Measurements from ENCODE around the gene CTXND2.
"Not testable (repeated sequence)": the region's sequence is repeated elsewhere in the genome, so short reads cannot be mapped to it uniquely, and the experiment has no call there.

Gene CTXND2

DNA sequence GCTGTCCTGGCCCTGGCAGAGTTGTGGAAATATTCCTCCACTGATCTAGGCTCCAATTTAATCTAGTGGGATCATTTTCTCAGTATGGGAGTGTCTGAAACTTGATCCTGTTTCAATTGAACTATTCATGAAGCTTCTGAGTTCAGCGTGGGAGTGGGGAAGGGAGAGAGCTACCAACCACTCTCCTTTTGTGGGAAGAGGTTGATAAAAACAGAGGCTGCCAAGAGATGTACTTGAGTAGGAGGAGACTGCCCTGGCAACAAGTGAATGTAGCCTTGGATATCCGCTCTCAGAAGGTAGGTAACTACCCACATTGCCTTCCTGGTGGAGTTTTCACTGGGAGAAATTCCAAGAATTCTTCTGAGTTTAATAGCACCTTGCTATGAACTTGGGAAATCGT lies at the start of gene CTXND2:
TSS of gene CTXND2 (plus strand) at position 119 of the 400 bp plus-strand sequence. CDS start 25,179 bp downstream, outside the sequence.
- DNase-seq: no peak

DNA sequence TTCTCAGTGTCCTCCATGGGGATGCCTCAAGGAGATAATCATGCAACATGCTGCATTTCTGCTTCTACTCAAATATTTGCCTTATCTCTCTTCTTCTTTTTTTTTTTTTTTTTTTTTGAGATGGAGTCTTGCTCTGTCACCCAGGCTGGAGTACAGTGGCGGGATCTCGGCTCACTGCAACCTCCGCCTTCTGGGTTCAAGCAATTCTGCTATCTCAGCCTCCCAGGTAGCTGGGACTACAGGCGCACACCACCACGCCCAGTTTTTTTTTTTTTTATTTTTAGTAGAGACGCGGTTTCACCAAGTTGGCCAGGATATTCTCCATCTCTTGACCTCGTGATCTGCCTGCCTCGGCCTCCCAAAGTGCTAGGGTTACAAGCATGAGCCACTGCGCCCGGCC lies 46.1 kb upstream of the CTXND2 start:
- not testable (repeated sequence) for DNase-seq

DNA sequence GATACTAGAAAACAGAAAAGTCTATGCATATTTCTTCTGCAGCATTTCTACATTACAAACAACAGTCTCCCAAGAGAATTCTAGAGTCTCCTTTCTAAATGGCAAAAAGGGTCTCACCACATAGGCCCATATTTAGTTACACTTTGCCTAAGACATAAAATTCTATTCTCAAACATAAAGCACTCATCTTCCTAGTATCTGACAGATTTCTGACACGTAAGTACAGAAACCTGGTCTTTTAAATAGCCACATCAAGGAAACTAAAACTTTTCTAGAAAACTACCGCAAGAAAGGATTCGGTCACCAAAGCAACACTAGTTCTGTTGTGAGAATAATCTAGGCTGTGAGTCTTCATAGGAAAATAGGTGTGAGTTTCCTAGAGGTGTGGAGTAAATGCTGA lies 45.3 kb upstream of the CTXND2 start:
- no peak for DNase-seq

DNA sequence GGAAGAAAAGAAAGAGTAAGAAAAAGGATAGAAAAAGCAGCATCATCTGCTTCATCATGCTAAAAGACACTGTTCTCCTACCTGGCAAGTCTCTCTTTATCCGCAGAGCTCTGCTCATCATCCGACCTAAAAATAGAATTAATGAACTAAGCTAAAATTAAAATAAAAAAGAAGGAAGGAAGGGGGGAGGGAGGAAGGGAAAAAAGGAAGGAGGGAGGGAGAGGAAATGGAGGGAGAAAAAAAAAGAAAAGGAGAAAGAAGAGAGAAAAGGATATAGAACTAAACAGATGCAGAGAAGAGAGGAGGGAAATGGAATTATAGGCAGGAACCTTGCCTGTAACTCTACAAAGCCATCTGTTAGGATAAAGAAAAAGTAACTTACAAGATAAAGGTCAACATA lies 44.6 kb upstream of the CTXND2 start:
- DNase-seq: no peak

DNA sequence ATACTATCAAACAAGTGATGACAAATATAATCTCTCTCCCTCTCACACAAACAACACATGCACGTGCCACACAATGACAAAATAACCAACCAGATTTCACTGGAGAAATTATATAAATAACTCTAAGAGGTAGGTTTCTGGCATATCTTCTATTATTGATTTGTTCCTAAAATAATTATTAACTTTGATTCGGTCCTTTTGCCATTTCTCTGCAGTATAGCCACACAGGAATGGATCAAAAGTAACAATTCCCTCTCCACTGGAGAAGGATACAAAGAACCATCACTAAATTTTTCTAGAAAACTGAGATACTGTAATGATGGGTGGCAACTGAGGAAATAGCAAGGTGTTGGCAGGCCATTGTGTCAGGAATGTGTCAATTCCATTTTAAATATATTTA lies 44.0 kb upstream of the CTXND2 start:
- no peak for DNase-seq

DNA sequence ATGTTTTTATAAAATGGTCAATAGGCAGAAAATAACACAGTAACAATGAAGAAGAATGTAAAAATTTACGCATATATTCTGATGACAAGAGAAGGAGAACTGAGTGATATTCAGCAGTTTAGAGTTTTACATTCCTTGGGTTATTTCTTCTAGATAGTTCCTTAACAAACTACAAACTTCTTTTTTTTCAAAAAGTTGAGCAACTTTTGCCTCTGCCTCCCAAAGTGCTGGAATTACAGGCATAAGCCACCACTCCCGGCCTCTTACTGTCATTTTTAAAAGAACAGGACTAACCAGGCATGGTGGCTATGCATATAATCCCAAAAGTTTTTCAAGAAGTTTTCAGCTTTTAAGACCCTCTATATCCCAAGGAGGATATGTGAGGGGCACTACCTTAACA lies 43.5 kb upstream of the CTXND2 start:
- no peak for DNase-seq

DNA sequence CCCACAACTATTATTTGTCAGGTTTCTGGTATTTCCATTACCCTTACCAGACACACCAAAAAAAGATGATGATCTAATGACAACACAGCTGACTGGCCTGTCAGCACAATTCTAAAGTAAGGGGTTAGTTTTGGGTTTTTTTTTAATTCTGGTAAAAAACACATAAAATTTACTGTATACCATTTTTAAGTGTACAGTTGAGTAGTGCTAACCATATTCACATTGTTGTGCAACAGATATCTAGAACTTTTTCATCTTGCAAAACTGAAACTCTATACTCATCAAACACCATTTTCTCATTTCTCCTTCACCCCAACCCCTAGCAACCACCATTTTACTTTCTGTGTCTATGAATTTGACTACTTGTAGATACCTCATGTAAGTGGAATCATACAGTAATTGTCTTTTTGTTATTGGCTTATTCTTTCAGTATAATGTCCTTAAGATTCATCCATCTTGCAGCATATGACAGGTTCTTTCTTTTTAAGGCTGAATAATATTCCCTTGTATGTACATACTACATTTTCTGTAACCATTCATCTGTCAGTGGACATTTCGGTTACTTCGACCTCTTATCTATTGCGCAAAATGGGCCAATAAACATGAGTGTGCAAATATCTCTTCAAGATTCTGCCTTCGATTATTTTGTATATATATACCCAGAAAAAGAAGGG lies 40.3 kb upstream of the CTXND2 start:
- DNase-seq: no peak

DNA sequence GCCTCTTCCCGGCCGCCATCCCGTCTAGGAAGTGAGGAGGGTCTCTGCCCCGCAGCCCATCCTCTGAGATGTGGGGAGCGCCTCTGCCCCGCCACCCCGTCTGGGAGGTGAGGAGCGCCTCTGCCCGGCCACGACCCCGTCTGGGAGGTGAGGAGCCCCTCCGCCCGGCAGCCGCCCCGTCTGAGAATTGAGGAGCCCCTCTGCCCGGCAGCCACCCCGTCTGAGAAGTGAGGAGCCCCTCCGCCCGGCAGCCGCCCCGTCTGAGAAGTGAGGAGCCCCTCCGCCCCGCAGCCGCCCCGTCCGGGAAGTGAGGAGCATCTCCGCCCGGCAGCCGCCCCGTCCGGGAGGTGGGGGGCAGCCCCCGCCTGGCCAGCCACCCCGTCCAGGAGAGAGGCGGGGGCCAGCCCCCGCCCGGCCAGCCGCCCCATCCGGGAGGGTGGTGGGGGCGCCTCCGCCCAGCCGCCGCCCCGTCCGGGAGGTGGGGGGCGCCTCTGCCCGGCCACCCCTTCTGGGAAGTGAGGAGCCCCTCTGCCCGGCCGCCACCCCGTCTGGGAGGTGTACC lies 36.1 kb upstream of the CTXND2 start:
- DNase-seq: not testable (repeated sequence)

DNA sequence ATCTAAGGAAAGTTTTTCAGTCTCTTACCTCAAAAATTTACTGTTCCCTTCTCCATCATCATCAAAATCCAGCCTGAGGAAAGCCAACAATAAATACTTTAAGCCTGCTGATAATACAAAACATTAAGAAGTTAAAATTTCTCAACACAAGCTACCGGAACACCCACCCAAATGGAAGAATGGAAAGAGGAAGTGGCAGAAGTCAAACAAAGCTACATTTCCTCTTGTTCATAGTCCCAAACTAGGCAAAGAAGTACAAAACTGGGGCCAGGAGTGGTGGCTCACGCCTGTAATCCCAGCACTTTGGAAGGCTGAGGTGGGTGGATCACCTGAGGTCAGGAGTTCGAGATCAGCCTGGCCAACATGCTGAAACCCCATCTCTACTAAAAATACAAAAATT lies 34.2 kb upstream of the CTXND2 start:
- not testable (repeated sequence) for DNase-seq

DNA sequence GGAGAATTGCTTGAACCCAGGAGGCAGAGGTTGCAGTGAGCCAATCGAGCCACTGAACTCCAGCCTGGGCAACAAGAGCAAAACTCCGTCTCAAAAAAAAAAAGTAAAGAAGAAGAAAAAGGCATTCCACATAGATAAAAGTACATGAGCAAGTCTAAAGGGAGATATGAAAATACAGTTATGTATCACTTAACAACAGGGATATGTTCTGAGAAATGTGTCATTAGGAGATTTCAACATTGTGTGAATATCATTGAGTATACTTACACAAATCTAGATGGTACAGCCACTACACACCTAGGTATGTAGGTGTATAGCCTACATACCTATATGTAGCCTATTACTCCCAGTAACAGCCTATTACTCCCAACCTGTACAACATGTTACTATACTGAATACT lies 23.2 kb upstream of the CTXND2 start:
- DNase-seq: no peak

DNA sequence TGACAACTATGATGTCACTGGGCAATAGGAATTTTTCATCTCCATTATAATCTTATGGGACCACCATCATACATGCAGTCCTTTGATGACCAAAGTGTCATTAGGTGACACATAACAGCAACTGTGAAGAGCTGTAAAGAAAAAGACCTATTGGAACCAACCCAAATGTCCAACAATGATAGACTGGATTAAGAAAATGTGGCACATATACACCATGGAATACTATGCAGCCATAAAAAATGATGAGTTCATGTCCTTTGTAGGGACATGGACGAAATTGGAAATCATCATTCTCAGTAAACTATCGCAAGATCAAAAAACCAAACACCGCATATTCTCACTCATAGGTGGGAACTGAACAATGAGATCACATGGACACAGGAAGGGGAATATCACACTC lies 22.7 kb upstream of the CTXND2 start:
- DNase-seq: not testable (repeated sequence)

DNA sequence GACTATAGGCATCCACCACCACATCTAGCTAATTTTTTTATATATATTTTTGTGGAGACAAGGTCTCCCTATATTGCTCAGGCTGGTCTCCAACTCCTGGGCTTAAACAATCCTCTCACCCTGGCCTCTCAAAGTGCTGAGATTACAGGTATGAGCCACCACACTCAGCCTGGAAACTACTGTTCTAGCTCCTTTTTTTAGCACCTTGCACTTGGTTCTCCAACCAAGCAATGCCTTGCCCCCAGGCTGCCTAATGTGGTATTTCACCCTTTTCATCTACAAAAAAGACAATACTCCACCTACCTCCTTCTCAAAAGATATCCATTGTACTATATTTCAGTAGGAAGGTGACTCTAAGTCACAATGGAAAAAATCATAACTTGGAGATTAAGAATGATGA lies 17.3 kb upstream of the CTXND2 start:
- no peak for DNase-seq

DNA sequence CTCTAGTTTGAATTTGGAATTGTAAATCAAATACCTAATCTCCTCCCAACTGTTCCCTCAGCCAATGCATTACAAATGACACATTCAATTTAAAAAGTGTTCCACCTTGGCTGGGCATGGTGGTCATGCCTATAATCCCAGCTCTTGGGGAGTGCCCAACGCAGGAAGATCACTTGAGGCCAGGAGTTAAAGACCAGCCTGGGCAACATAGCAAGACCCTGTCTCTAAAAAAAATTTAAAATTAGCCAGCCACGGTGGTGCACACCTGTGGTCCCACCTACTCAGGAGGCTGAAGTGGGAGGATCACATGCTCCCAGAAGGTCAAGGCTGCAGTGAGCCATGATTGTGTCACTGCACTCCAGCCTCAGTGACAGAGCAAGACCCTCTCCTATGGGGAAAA lies 14.4 kb upstream of the CTXND2 start:
- DNase-seq: no peak

DNA sequence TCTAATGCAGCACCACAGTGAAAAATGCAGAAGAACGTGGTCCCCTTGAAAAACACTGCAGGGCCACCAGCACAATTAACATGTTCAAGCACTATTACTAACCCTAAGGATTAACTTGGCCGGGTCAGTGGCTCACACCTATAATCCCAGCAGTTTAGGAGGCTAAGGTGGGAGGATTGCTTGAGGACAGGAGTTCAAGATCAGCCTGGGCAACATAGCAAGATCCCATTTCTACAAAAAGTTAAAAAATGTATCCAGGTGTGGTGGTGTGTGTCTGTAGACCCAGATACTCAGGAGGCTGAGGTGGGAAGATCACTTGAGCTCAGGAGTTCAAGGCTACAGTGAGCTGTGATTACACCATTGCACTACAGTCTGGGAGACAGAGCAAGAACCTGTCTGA lies 13.4 kb upstream of the CTXND2 start:
- DNase-seq: no peak

DNA sequence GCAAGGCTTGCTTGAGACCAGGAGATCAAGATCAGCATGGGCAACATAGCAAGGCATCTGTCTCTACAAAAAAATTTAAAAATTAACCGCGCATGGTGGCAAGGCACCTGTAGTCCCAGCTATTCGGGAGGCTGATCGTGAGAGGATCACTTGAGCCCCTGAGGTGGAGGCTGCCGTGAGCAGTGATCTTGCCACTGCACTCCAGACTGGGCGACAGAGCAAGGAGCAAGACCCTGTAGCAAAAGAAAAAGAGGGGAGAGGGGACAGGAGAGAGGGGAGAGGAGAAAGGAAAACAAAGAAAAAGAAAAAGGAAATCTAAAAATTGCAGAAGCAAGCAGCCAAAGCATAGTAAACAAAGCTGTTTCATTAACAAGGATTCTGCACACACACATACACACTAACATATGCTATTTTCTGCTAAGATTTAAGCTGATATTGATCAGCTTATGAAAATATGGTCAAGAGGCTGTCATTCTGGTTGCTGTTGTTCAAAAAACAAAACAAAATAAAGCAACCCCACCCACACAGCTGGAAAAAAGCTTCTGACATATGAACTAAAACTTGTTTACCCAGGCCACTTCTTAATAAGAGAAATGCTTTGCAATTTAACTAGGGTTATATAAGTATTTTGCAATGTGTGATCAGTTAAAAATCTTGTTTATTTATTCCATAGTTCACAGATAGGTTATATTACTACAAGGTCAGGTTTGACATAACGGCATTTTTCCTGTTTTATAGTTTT lies 12.3 kb upstream of the CTXND2 start:
- no peak for DNase-seq

DNA sequence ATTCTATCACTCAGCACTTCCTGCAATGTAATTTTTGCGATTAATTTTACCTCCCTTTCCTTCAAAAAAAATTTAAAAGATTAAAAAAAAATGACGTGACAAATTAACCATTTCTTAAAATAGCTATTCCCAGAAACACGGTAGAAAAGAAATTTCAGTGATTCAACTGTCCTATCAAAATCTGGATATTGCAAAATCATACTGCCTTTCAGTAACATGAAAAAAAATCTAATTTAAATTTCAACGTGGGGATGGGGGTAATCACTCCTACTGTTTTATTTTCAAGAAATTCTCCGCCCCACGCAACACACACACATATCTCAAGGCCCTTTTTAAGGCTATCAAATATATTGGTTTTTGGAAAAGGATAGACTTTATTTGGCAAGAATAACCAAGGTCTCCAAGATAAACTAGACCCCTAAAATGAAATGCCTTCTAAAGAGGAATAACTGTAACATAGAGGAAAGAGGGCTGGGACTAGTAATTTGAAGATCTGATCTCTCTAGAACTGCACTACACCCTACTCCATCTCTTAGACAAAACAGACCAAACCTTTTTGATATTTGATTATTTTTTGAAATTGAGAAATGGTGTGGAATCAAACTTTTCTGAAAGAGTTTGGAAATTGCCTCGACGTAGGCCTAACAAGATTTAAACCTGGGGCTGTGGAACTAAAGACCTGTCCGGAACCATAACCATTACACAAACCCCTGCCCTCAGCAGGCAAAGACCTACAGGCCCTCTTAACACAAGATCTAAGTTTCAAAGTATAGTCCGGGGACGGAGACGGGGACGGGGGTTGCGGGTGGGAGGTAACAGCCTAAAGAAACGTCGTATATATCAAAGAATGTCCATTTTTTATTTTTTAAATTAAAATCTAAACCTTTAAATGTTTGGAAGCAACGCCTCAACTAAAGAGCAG lies 11.5 kb upstream of the CTXND2 start:
- DNase-seq: no peak

DNA sequence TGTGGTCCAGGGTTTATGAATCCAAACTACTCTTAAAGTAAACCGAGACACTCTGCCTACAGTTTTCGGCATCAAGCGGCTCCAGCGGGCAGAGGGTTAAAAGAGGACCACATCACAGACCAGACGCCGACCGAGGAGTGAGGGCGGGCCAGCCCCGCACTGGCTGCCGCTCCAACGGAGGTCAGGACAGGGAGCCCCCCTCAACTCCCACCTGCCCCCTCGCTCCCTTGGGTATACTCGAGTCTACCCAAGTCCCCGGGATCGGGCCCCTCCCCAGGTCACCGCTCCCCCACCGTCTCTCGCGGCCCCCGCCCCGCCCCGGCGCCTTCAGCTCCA lies 10.8 kb upstream of the CTXND2 start:
- DNase-seq: peak; percentile 58

DNA sequence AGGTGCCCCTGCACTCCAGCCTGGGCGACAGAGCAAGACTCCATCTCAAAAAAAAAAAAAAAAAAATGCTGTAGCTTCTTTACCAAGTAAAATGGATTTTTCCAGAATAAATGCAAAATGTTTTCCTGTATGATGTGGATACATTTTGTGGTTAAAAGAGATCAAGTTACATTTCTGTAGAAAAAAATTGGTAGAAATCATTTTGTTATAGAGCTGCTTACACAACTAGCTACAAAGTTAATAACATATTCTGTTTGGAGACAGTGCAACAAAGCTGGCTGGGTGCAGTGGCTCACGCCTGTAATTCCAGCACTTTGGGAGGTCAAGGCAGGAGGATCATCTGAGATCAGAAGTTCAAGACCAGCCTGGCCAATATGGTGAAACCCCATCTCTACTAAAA lies 8.0 kb upstream of the CTXND2 start:
- not testable (repeated sequence) for DNase-seq

DNA sequence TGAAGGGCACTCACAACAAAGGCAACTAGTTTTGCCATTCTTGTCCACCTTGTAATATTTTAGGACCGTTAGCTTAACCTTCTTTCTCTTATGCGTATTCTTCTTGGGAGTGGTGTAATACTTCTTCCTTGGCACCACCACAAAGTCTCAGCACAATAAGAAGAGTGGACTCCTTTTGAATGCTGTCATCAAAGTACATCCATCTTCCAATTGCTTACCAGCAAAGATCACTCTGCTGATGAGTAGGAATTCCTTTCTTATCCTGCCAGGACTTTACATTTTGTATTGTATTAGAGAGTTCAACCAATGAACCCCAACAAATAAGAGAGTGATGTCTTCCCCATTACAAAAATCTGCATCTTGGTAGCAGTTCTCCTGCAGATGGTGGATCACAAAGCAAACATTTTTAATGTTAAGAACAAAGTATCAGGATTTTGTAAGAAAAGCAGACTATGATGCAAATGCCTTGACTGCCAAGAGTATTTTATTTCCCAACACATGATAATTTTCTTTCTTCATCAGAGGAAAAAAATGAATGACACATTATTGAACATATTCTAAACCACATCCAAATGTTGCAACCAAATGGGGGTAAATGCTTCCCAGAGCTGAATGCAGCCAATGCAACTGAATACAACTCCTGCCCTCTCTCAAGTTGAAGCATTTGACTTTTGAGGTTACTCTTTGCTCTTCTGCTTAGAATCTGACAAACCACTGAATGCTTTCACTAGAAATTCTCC lies 5.4 kb upstream of the CTXND2 start:
- DNase-seq: no peak

DNA sequence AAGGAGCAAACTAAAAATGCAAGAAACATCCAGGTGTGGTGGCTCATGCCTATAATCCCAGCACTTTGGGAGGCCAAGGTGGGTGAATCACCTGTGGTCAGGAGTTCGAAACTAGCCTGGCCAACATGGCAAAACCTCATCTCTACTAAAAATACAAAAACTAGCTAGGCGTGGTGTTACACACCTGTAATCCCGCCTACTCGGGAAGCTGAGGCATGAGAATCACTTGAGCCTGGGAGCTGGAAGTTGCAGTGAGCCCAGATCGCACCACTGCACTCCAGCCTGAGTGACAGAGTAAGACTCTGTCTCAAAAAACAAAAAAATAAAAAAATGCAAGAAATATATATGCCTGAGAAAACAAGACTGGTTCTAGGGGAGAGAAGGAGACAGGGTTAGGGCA lies 3.8 kb upstream of the CTXND2 start:
- DNase-seq: not testable (repeated sequence)

DNA sequence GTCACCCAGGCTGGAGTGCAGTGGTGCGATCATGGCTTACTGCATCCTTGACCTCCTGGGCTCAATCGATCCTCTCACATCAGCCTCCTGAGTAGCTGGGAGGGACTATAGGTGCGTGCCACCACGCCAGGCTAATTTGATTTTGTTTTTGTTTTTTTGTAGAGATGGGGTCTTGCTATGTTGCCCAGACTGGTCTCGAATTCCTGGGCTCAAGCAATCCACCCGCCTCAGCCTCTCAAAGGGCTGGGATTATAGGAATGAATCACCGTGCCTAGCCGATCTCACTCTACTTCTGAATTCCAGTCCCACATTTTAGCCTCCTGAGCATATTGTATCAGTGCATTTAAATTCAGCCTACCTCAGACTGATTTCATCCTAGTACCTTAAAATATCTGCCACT lies 1.8 kb downstream of the CTXND2 start:
- DNase-seq: no peak

DNA sequence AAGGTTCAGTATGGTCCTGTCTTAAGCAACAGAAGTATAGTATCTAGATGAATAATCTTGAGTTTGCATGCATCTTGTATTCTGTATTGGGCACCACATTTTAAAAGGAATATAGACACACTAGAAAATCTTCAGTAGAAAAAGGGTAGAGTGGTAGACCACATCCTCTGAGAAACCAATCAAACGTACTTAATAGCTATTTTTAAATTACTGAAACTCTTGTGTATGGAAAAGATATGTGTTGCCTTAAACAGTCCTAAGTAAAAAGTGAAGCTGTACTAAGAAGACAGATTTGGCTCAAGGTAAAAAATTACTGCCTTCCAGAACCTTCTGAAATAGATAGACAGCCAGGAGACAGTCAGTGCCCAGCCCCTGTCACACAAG lies 3.1 kb downstream of the CTXND2 start:
- no peak for DNase-seq
